Left cardiac atrium (tissue), 4 donors: ENCODE data around the gene SCN10A. TPM values are rescaled to one million over a fixed set of nuclear protein-coding genes. Genes with fewer than 3 reads are reported as not detected.

ENCODE experiments used
- ATAC-seq, 2 donors: fragments of 200-7000 bp; cut with Tn5 transposase; one replicate each; pipeline ENCODE4 v1.9.1; 2020; ENCODE audit warnings: mild to moderate bottlenecking in 2 of 2, moderate library complexity in 2 of 2
- DNase-seq: peaks from one replicate; pipeline ENCODE4 v3.0.0-alpha.2; 2020
- intact Hi-C, 2 donors: fragments of 100-400 bp; cut with DNase I; formaldehyde crosslinking; loops; one replicate each; pipeline versions ENCODE4 v1.14.1 to v1.15.1; 2022 to 2023
- total RNA-seq, 2 donors: library from RNA; stranded (reverse); fragmentation: NEBNext Ultra II Directional; extraction: Animal tissue kit (Norgen Biotek cat#: 25700); gene quantifications; one replicate each; pipeline ENCODE4 v1.2.1, GENCODE V29; 2021
- donor health status: DM: no; HTN: yes; CAD: no.
- donor health status: DM: no; HTN: yes; CAD: no; lungs with severe emphysema.
- donor health status: DM: yes; HTN: yes; CAD: no.
- donor health status: Dilated cardiomyopathy.

SCN10A gene
- total RNA-seq, 2 donors from 2014 or later = 0.09 to 0.18 TPM

DNA sequence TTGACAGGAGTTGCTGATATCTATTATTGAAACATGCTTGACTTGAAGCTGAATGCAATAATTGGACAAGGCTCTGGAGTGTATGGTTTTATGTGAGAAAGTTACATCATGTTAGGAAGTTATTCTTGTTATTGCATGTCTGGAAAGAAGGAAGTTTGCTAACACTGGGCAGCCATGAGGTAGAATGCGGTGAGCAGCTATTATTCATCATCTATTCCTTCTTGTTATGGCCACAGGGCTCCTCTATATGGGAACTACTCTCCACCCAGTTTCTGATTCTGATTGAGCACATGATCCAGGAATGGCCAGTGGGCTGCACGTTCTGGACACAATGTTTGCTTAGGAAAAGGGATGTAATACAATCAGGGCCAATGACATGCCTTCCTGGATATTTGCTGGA is 128.7 kb downstream of the SCN10A start:
- intact Hi-C loops = loop anchor here (10.0 kb wide), 1 partner anchor 157 kb away; no protein-coding TSS in a partner anchor
- ATAC-seq (no peak), DNase-seq (no peak)

DNA sequence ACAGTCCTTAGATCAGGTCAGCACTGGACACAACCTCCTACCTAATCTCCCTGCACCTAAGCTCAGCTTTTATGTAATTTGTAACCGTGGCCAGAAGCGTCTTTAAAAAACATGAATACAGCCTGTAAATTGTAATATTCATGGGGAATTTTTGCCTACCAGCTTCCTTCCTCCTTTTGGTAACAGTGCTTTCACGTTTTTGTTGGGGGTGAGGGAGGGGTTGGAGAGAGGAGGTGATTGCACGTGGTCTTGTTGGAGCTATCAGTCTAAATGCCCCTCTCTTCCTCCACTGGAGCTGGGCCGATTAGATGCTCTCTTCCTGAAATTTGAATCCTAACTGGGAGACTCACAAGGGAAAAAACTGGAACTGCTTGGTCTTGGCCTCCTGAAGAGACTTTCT is 131.5 kb downstream of the SCN10A start:
- intact Hi-C loops = loop anchor here (10.0 kb wide), 1 partner anchor 160 kb away; no protein-coding TSS in a partner anchor
- no peak for DNase-seq
- no peak for ATAC-seq

DNA sequence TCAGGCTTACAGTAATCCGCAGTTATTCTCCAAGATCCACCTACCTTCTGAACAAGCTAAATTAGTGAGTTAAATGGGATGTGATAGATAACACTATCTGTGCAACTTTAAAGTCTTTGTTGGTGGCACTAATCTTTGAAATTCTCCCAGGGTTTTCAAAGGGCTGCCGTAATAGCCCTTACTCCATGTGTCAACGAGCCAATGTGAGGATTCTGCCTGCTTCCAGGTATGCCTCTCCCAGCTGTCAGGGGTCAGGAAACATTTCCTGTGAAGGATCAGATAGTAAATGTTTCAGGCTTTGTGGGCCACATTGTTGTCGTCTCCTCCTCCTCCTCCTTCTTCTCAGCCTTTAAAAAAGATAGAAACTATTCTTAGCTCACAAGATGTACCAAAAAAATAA is 146.3 kb downstream of the SCN10A start:
- intact Hi-C loops = no loop called here
- DNase-seq (no peak), ATAC-seq (no peak)

DNA sequence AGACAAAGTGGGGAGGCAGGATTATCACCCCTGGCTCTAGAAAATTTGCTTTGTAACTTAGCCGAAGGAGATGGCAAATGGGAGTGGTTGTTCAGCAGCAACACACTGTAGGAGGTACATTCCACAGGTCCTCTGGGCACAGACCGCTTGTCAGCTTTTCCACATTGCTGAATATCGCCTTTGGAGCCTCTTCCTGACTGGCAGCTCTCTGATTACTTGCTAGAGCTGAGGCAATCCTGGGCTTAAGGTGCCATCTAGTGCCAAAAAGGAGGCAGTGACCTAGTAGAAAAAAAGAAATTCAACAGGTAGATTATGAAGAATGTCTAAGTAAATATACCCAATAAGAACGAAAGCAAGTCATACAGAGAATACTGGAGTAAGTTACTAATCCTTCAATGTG is 153.5 kb downstream of the SCN10A start:
- no peak for ATAC-seq
- DNase-seq = no peak
- intact Hi-C loops = no loop called here

DNA sequence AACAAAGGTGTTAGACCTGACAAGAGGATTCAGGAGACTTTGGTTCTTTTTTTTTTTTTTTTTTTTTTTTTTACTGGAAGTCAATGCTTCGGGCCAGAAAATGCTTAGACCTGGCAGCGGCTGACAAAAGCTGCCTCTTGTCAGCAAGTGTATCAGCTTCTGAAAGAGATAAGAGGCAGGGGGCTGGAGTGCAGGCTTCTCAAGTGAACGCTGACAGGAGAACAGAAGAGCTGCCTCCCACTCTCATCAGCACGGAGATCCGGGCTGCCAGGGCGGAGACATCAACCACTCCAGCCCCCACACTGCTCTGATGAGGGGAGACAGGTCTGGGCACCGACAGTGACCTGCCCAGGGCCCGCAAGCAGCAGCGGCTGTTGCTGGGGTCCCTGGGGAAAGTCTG is 157.2 kb downstream of the SCN10A start:
- DNase-seq (no peak), ATAC-seq (peak in 1 of 2 donors; percentile 75)
- intact Hi-C loops = loop anchor here (5.0 to 10.0 kb wide), 2 partner anchors 164 to 183 kb away; partner anchors contain the start of gene EXOG (in 1 of the 2)

DNA sequence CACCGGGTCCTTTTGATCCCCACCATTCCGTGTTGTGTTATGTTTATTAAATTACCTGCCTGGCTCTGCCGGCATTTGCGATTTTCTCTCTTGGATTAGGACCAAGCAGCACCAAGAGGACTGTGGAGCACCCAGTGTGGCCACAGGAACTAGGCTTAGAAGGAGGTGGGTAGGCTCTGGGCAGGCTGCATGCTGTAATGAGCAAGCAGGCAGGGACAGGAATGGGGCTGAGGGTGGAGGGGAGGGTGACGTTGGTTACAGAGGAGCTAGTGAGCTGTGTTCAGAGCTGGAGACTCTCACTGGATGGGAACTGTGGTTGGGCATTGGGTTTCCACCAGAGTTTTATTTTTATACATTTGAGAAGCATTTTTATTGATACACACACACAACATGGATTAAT is 158.6 kb downstream of the SCN10A start:
- ATAC-seq = no peak
- intact Hi-C loops = loop anchor here (5.0 to 10.0 kb wide), 2 partner anchors 163 to 185 kb away; partner anchors contain the start of gene EXOG (in 1 of the 2)
- no peak for DNase-seq

DNA sequence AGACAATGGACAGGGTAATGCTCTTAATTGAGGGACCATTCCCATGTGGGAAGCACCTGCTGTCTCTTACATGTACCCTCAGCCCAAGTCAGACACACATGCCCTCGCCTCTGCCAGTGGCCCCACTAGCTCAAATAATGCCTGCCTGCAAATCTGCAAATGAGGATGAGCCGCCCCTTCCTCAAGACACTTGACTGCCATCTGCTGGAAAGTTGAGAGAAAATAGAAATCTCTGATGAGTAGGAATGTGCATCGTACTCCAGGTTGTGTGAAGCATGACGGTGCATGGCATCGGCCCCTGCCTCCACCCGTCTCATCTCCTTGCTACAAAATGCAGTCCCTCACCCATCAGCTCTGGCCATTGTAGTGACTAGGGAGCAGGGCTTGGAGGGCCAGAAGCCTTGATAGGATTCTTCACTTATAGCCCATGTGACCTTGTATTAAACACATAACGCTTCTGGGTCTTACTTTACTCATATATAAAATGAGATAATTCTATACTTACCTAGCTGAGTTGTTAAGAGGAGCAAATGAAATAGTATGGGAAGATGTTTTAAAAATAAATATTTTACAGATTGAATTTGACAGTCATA is 160.2 kb downstream of the SCN10A start:
- peak in 1 of 2 donors; percentile 32 for ATAC-seq
- intact Hi-C loops = loop anchor here (5.0 to 10.0 kb wide), 2 partner anchors 161 to 186 kb away; partner anchors contain the start of gene EXOG (in 1 of the 2)
- no peak for DNase-seq

DNA sequence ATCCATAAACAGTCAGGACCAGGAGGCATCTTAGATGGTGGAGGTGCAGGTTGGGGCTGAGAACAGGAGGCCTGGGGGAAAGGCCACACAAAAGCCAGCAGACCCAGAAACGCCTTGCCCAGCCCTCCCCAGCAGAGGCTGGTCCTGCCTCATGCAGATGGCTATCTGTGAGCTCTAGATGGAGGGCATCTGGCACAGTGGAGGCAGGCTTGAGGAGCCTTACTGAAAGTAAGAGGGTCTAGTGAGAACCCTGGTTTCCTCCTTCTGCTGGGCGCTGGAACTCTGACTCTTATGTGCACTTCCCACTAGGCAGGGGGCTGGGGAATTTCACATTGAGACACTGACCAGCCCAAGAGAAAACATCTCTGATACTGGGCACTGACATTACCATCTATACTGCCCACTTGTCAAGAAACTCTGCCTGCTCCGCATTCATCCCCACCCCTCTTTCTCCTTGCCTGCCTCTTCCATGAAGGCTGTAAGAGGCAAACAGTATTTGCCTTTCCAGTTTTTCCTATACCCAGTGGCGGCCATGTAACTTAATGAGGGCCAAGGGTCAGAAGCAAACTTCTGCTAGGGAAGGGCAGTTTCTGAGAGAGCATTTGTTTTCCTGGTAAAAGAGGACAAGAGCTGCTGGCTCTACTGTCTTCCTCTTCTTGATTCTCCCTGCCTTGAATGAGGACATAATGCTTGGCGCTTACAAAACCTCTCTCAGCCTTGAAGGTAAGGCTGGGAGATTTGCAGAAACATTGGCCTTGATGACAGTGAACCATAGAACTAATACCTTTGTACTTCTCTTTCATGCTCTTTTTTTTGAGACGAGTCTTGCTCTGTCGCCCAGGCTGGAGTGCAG is 162.1 kb downstream of the SCN10A start:
- intact Hi-C loops = loop anchor here in 1 of 2 donors (10.0 kb wide), 1 partner anchor 159 kb away; the partner anchor contains the start of gene EXOG

DNA sequence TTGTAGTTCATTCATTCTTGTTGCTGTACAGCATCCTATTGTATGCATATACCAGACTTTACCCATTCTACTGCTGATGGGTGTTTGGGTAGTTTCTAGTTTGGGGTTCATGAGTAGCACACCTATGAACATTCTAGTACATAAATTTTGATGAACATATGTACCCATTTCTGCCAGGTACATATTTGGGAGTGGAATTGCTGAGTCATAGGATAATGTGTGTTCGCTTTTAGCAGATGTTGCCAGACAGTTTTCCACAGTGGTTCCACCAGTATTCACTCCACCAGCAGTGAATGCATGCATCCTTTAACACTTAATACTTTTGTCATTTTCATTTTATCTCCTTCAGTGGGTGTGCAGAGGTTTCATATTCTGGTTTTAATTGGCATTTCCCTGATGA is 163.1 kb downstream of the SCN10A start:
- intact Hi-C loops = loop anchor here in 1 of 2 donors (10.0 kb wide), 1 partner anchor 158 kb away; the partner anchor contains the start of gene EXOG
- DNase-seq (no peak), ATAC-seq (no peak)

More for the DNA sequence above, 162.1 kb downstream of the SCN10A start:
- DNase-seq = no peak
- ATAC-seq = no peak

DNA sequence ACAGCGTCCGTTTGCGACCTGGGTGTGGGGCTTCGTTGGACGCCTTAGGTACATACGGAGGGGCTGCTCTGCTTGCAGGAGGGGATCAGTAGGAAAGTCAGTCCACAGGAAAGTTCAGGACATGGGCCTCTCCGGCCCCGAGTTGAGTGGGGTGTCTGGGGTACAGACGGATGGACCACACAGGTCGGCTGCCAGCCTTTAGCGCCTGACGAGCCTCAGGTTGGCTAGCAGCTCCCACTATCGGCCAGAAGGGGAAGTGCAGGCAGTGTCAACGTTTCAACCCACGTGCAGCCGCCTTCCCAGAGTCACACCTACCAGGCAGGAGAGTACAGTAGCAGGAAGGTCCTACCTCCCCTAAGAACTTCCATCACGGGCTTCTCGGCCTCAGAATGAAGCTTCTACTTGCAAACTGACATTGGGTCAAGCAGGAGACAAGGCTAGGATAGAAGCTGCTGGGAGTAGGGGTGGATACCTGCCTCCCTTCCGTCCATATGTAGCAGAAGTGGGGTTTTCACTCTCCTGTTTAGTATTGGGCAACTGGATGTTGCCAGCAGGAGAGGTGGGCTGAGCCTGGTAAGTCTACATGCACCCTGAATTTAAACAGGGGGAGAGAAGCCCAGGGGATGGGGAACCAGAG is 164.7 kb downstream of the SCN10A start:
- intact Hi-C loops = loop anchor here (2.0 to 10.0 kb wide), 3 partner anchors 130 to 156 kb away; partner anchors contain the start of gene EXOG (in 1 of the 2)
- ATAC-seq (peak; percentile 24 to 48), DNase-seq (peak; percentile 75)

DNA sequence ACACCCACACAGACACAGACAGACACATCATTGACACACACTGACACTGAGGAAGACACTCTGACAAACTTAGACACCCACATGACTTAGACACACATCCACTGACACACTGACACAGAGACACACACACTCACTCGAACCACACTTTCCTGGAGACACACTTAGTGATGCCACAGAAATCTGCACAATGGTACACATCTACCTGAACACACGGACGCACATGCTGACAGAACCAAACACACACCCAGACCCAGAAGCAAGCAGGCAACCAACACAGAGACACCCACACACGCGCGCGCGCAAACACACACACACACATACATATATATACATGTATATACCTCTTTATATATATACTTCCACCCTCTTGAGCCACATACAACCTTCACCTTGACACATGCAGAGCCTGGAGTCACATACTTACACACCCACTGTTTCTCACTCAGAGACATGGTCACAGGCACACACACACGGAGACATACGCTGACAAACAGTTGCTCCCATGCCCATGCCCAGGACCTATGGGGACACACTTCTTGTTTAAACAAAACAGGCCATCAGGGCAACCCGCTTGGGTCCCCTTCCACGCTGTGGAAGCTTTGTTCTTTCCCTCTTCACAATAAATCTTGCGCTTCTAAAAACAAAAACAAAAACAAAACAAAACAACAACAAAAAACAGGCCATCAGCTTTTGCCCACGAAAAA is 165.6 kb downstream of the SCN10A start:
- DNase-seq (no peak), ATAC-seq (no peak)
- intact Hi-C loops = loop anchor here (2.0 to 10.0 kb wide), 3 partner anchors 130 to 156 kb away; partner anchors contain the start of gene EXOG (in 1 of the 2)

DNA sequence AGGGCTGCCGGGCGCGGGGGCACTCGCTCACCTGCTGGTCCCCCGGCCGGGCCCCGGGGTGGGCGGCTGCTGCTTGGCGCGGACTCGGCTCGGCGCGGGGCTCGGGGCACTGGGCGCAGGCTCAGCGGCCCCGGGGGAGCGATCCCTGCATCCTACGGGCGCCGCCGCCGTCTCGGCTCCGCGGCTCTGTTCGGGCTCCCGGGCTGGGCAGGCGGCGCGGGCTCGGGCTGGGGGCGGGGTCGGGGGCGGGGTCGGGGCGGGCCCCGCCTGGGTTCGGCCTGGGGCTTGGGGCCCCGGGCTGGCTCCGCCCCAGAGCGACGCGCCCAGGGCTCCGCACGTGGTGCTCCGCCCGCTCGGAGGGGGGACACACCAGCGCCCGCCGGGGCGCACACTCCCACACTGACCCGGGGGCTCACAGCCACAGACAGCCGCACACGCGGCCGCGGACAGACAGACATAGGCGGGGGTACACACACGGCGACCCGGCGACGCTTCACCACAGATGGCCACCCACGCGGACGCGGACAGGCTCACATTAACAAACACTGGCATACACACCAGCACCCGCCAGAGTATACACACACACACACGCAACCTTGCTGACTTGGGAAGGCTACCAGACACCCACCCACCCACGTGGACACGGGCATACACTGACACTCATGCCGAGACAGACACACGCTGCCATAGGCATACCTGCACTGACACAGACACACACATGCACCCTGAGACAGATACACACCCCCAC is 166.3 kb downstream of the SCN10A start, which contains the start of gene SCN5A:
Gene SCN5A, minus strand, starts transcription at position 188 of the 748 bp plus-strand sequence. CDS start 16,380 bp downstream, outside the sequence.
- intact Hi-C loops = loop anchor here (2.0 to 10.0 kb wide), 5 partner anchors 67 to 155 kb away; partner anchors contain the start of gene EXOG (in 1 of the 2)
- peak; percentile 82 to 85 for ATAC-seq
- DNase-seq = peak; percentile 67

DNA sequence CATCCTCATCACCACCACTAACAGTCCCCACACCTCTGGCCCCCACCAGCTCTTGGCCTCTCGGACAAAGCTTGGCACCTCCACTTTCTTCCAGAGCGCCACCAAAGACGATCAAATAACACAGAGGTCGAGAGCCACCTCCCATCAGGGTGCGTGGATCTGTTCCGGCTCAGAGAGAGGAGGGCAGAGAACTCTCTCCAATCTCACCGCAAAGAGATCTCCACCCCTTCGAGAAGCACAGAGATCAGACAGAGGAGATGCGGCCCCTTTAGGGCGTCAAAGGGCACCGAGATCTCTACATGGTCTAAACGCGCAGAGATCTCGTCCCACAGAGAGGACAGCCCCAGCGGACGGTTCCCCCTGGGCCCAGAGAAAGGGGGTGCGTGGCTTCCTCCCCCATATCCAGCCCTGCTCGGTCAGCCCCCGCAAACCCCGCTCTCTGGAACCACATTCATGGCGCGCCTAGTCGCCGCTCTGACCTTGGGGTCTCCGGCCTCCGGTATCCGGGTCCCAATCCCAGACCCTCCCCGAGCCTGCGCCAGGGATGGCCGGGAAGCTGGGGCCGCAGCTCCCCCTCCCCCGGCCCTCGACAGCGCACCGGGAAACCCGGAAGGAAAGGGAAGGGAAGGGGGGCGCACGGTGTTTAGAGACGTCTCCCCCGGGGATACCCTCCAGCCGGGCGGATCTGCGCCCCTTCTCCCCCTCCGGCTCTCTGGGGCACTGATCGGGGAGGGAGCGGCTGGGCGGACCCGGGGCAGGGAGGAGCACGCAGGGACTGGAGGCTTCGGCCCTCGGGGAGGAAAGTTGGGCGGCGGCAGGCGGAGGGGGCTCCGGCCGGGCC is 167.1 kb downstream of the SCN10A start:
- intact Hi-C loops = loop anchor here (1.0 to 5.0 kb wide), 3 partner anchors 34 to 127 kb away; no protein-coding TSS in a partner anchor
- no peak for DNase-seq
- peak; percentile 2 to 14 for ATAC-seq

DNA sequence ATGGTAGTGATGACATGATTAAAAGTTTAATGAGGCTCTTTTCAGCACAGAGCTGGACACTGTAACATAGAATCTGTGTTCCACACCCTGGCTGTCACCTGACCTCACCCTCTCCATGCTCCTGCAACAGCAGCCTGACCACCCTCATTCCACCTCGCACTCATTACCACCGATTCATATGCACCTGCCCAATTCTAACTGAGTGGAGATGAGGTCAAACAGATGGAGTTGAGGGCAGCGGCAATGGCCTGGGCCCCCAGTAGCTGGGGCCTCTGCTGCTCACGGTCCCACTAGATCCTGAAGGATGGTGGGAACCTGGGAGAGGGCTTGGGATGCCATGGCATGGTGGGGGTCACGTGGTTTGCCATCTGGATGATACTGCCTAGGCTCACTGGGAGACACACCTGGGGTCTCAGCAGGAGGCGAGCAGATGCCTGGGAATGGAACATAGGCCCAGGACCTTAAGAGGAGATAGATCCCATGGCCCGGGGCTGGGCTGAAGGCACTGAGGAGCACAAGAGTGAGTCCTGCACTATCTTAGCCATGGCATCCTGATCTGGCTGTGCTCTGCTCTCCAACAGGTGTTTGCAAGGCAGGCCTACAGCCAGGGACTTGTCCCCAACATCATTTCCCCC is 167.9 kb downstream of the SCN10A start:
- intact Hi-C loops = loop anchor here (1.0 to 5.0 kb wide), 3 partner anchors 33 to 126 kb away; no protein-coding TSS in a partner anchor
- no peak for ATAC-seq
- no peak for DNase-seq

DNA sequence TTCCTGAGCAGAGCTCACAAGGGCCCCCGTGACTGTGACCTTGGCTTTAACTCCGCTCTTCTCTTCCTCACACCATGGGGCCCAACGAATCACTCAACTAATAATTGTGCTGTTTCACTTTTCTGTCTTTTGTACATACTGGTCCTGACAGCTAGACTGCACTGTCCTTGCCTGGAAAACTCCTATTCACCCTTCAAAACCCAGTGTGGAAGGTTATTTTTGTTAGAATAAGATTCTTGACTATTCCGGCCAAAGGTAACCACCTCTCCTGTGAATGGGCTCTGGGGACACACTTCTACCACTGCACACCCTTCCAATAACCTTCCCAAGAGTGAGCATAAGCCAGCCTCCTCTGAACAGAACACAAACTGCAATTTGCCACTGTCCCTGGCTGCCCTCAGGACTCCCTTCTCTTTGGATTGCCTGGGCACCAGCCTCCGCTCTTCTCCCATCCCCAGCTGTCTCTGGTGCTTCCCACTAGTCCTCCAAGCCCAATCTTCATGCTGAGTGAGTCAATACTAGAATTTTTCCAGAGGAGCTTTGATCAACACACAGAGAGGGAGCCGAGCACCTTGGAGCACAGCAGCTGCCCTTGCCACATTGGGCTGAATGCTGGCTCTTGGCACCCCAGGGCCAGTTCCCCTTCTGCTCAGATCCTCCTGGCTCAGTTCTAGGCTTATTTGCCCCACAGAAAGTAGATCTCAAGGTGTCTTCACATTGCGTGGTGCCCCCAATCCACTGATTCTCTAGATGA is 168.6 kb downstream of the SCN10A start:
- no peak for DNase-seq
- intact Hi-C loops = loop anchor here (5.0 kb wide), 2 partner anchors 65 to 125 kb away; no protein-coding TSS in a partner anchor
- no peak for ATAC-seq
